ENCODE data around the gene ELMOD3.

The ELMOD3 gene

DNA sequence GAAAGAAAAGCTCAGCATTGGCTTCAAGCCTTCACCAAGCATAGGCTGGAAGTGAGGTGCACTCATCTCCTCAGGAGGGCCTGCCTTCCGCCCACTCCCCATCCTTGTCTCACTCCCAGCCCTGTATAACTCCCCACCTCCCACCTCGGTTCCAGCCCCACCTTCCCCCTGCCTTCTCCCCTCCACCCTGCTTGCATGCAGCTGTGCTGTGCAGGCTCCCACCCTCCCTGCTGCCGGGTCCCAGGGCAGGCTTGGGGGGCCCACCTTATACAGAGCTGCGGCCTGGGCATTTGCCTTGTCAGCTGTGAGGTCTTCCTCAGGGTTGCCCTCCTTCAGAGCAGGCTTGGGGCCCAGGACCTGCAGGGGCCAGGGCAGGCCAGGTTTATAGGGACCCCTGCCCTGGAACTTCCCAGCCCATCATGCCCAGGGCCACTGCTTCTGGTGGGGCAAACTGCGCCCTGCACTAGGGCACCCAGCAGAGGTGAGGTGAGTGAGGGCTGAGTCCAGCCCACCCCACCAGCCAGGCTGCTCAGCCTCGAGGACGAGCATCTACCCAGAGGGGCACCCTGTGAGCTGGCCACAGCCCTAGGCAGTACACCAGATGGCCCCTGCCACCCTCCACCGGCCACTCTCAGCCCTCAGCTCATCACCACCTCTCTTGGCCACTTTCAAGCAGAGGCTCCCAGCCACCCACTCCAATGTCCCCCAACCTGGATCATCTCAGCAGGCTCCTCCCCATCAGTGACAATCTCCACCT, 44.0 kb downstream of the ELMOD3 start:
- H3K27ac ChIP-seq: peak overlapping the region in 1 of 2 donors; percentile 86
- TF ChIP-seq, protein P1, sequence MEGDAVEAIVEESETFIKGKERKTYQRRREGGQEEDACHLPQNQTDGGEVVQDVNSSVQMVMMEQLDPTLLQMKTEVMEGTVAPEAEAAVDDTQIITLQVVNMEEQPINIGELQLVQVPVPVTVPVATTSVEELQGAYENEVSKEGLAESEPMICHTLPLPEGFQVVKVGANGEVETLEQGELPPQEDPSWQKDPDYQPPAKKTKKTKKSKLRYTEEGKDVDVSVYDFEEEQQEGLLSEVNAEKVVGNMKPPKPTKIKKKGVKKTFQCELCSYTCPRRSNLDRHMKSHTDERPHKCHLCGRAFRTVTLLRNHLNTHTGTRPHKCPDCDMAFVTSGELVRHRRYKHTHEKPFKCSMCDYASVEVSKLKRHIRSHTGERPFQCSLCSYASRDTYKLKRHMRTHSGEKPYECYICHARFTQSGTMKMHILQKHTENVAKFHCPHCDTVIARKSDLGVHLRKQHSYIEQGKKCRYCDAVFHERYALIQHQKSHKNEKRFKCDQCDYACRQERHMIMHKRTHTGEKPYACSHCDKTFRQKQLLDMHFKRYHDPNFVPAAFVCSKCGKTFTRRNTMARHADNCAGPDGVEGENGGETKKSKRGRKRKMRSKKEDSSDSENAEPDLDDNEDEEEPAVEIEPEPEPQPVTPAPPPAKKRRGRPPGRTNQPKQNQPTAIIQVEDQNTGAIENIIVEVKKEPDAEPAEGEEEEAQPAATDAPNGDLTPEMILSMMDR (IDR thresholded peaks at IDR 0.05): no peak
- no peak overlapping the region for H3K4me3 ChIP-seq
- no peak for DNase-seq (ENCODE audit: low spot score)

DNA sequence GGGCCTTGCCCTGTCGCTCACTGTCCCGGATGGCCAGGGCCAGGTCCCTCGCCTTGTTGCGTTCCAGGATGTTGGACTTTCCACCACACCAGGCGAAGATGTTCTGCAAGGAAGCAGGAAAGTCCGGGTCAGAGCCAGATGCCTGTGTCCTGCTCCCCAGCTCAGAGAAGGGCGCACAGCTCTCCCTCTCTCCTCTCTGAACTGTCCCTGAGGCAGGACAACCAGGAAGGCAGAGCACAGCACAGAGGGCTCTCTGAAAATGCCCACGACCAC, 44.5 kb downstream of the ELMOD3 start:
- Histone ChIP-seq H3K4me3 (no peak overlapping the region), H3K27ac (no peak overlapping the region)
- TF ChIP-seq, protein P1 (IDR thresholded peaks at IDR 0.05): no peak
- no peak for DNase-seq (ENCODE audit: low spot score)

DNA sequence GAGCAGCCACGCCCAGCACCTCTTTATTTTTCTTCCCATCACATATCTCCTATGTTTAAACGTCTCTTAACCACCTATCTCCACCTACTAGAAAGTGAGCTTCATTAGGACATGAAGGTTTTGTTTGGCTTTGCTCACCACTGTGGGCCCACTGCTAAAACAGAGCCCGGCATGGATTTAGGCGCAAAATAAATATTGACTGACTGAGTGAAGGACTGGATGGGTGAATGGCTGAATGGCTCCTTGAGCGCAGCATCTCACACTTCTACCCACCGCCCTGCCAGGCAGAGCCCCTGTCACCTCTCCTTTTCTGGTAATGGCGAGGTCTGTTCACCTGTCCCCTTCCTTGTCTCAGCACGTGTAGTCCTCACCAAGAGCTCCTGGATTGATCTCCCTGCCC, 45.5 kb downstream of the ELMOD3 start:
- Histone ChIP-seq H3K27ac (no peak overlapping the region), H3K4me3 (no peak overlapping the region)
- DNase-seq (ENCODE audit: low spot score): no peak
- TF ChIP-seq, protein P1 (IDR thresholded peaks at IDR 0.05): no peak

DNA sequence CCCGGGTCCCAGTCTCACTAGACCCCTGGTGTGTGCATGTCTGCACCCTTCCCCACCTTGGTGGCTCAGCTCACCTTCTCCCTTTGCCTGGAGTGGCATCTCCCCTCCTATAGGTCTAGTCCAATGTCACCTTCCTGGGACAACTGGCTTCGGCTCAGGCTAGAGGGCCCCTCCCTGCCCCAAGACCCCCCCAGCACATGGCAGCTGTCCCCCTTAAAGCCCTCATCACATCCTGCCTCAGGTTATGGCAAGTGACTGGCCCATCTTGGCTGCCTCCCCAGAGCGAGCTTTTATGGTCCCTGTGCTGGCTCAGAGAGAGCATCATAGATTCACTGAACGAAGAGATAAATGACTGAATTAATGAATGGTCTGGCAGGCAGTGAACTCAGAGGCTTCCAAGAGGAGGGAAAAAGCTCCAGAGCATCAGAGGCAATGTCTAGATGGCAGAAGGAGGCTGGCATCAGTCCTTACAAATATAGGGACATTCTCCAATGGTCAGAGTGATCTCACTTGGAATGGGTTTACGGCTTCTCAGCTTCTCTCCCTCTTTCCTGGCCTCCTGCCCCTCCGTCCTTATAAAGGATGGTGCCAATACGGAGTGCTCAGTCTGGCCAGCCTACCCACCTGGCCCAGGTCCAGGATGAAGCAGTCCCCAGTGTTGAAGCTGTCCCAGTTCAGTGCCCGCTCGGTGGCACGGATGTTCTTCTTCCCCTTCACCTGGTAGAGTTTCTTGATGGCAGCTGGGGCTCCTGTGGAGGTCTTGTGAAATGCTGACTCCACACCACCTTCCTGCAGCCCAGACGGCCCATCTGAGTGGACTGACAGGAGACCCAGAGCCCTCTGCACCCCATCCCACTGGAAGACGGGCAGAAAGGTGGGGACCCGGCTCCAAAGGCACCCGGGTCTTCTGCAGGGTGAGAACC, 46.2 kb downstream of the ELMOD3 start:
- TF ChIP-seq, protein P1 (IDR thresholded peaks at IDR 0.05): no peak
- Histone ChIP-seq H3K27ac (no peak overlapping the region), H3K4me3 (no peak overlapping the region)
- DNase-seq (ENCODE audit: low spot score): no peak

DNA sequence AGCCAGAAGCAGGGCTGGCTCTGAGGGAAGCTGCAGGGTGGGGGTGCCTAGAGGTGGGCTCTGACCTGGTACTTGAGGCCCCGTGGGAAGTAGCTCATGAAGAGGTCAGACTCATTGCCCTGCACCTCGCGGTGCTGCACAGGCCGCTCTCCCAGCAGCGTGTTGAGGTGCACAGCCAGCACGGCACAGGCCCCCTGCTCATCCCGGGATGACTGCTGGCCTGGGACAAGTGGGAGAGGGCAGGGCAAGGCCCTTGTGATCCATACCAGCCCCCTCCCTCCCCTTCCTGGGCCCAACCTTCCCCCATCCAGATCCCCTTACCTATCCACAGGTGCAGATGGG, 46.9 kb downstream of the ELMOD3 start:
- H3K27ac ChIP-seq: no peak overlapping the region
- no peak for DNase-seq (ENCODE audit: low spot score)
- no peak overlapping the region for H3K4me3 ChIP-seq
- TF ChIP-seq, protein P1 (IDR thresholded peaks at IDR 0.05): no peak

DNA sequence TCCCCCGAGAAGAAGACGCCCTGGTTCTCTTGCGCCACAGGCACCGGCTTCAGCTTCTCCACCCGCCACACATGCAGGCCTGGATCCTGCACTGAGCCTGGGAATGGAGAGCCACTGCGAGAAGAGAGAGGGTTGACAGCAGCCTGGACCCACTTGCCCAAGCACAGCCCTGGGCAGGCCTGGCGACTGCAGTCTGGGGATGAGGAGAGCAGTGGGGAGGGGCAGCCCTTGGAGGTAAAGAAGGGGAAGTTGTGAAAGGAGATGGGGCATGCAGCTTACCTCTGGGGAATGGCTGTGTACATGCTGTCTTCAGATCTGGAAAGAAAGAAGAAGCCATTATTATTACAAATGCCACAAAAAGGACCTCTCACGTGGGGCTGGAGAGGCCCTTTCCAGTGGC, 47.3 kb downstream of the ELMOD3 start:
- Histone ChIP-seq H3K27ac (no peak overlapping the region), H3K4me3 (no peak overlapping the region)
- TF ChIP-seq, protein P1 (IDR thresholded peaks at IDR 0.05): no peak
- DNase-seq (ENCODE audit: low spot score): no peak
